ENCODE measurements around the gene ASB7. TPM values are rescaled to one million over a fixed set of nuclear protein-coding genes. Genes with fewer than 3 reads are reported as not detected.

ASB7 gene
- polyA plus RNA-seq, 1 donor from 2014 or later, result 16.5 TPM

- H3K27me3 ChIP-seq (ENCODE audit: insufficient read depth, low read depth, low read length), result no peaks in the 10 kb centered on the region
- H3K9ac ChIP-seq (ENCODE audit: low read length), result no peak overlapping the region
- H3K4me3 ChIP-seq (ENCODE audit: low read length), result no peak overlapping the region
- H3K9me2 ChIP-seq (ENCODE audit: insufficient read depth, low read length), result no peaks in the 10 kb centered on the region
- no peak overlapping the region for H3K4me2 ChIP-seq (ENCODE audit: low read length)
- no peaks in the 10 kb centered on the region for H3F3A ChIP-seq (ENCODE audit: insufficient read depth, low read length, poor library complexity, severe bottlenecking)
- no peaks in the 10 kb centered on the region for H3K9me3 ChIP-seq (ENCODE audit: low read length)
- no peaks in the 10 kb centered on the region for H3K36me3 ChIP-seq (ENCODE audit: insufficient read depth, low read length)
- TF ChIP-seq REST (IDR thresholded peaks at IDR 0.05; ENCODE audit: borderline replicate concordance), result no peak
- TF ChIP-seq EZH2 (IDR thresholded peaks at IDR 0.05; ENCODE audit: borderline replicate concordance, insufficient read depth, low read length, poor library complexity, severe bottlenecking), result no peak
- no peak for TF ChIP-seq MXI1 (conservative IDR thresholded peaks at IDR 0.05; ENCODE audit: poor library complexity, severe bottlenecking)
- no peak for TF ChIP-seq RAD21 (conservative IDR thresholded peaks at IDR 0.05)
- TF ChIP-seq EP300 (conservative IDR thresholded peaks at IDR 0.05; ENCODE audit: poor library complexity, severe bottlenecking), result no peak
- TF ChIP-seq TAF1 (IDR thresholded peaks at IDR 0.05; ENCODE audit: low read depth), result no peak
- TF ChIP-seq CTCF (IDR thresholded peaks at IDR 0.05; ENCODE audit: poor library complexity, severe bottlenecking), result no peak
- TF ChIP-seq SMC3 (conservative IDR thresholded peaks at IDR 0.05; ENCODE audit: poor library complexity), result no peak
- TF ChIP-seq POLR2AphosphoS5 (IDR thresholded peaks at IDR 0.05), result no peak
- H4K20me1 ChIP-seq (ENCODE audit: insufficient read depth), result no peaks in the 10 kb centered on the region
- no peak overlapping the region for H2AFZ ChIP-seq (ENCODE audit: low read depth, low read length)
- peaks cover 59% of the 10 kb centered on the region for H3K79me2 ChIP-seq (replicated peaks; ENCODE audit: insufficient read depth, low read length)
- H3K27ac ChIP-seq (ENCODE audit: low read length), result no peak overlapping the region
Measured at GRCh38 chr15:100595964-100596363, 6.4 kb upstream of the ASB7 start.

DNA sequence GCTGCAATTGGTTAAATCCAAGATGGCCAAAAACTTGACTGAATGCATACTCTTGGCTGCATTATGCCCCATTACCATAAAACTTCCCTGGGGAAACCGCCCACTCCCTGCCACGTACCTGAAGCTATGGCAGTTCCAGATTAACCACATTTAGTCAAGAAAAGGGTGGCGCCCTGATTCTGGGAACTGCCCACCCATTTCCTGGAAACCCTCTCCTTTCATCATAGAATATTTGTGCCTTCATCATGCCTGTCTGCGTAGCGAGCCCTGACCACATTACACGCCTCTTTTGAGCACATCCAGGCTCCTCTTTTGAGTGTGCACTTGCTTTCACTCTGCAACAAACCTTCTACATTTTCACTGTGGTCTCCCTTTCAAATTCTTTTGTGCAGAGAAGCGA, 5.6 kb upstream of the ASB7 start:
- H4K20me1 ChIP-seq (ENCODE audit: insufficient read depth), result no peaks in the 10 kb centered on the region
- TF ChIP-seq POLR2AphosphoS5 (IDR thresholded peaks at IDR 0.05), result no peak
- no peak for TF ChIP-seq EZH2 (IDR thresholded peaks at IDR 0.05; ENCODE audit: borderline replicate concordance, insufficient read depth, low read length, poor library complexity, severe bottlenecking)
- no peak for TF ChIP-seq RAD21 (conservative IDR thresholded peaks at IDR 0.05)
- TF ChIP-seq TAF1 (IDR thresholded peaks at IDR 0.05; ENCODE audit: low read depth), result no peak
- no peak for TF ChIP-seq REST (IDR thresholded peaks at IDR 0.05; ENCODE audit: borderline replicate concordance)
- TF ChIP-seq MXI1 (conservative IDR thresholded peaks at IDR 0.05; ENCODE audit: poor library complexity, severe bottlenecking), result no peak
- TF ChIP-seq CTCF (IDR thresholded peaks at IDR 0.05; ENCODE audit: poor library complexity, severe bottlenecking), result no peak
- TF ChIP-seq SMC3 (conservative IDR thresholded peaks at IDR 0.05; ENCODE audit: poor library complexity), result no peak
- TF ChIP-seq EP300 (conservative IDR thresholded peaks at IDR 0.05; ENCODE audit: poor library complexity, severe bottlenecking), result no peak
- no peaks in the 10 kb centered on the region for H3K36me3 ChIP-seq (ENCODE audit: insufficient read depth, low read length)
- H3K9ac ChIP-seq (ENCODE audit: low read length), result no peak overlapping the region
- no peaks in the 10 kb centered on the region for H3K9me2 ChIP-seq (ENCODE audit: insufficient read depth, low read length)
- no peak overlapping the region for H2AFZ ChIP-seq (ENCODE audit: low read depth, low read length)
- no peaks in the 10 kb centered on the region for H3F3A ChIP-seq (ENCODE audit: insufficient read depth, low read length, poor library complexity, severe bottlenecking)
- peaks cover 62% of the 10 kb centered on the region for H3K79me2 ChIP-seq (replicated peaks; ENCODE audit: insufficient read depth, low read length)
- H3K27me3 ChIP-seq (ENCODE audit: insufficient read depth, low read depth, low read length), result no peaks in the 10 kb centered on the region
- no peak overlapping the region for H3K27ac ChIP-seq (ENCODE audit: low read length)
- H3K9me3 ChIP-seq (ENCODE audit: low read length), result no peaks in the 10 kb centered on the region
- no peak overlapping the region for H3K4me3 ChIP-seq (ENCODE audit: low read length)
- no peak overlapping the region for H3K4me2 ChIP-seq (ENCODE audit: low read length)

Data from neural cell (in vitro differentiated cells).